ENCODE measurements around the gene CAPN12. TPM values are rescaled to one million over a fixed set of nuclear protein-coding genes. Genes with fewer than 3 reads are reported as not detected.

CAPN12 gene
- total RNA-seq, 1 experiment from 2014 or later = 8.8 TPM

- no TSS peak for BruUV-seq (replicated peaks)
- ATAC-seq (no peak), DNase-seq (ENCODE audit: low read depth, low spot score) (no peak)
- ChIA-PET CTCF (no interaction called here), RAD21 (ENCODE audit: low non-redundant PET in 1 of 2, low total read pairs in 2 of 2, uncharacterized antibody in 2 of 2, unreplicated experiment in 2 of 2) (no interaction called here), POLR2A (interaction anchor here (0.7 kb wide), 1 partner anchor 24 kb away, joined by 3 read pairs; no protein-coding TSS in a partner anchor)
- Histone ChIP-seq H3K9me3 (ENCODE audit: control insufficient read depth in 1 of 2, insufficient read depth in 1 of 2, low read depth in 1 of 2, low read length in 2 of 2) (no peaks in the 10 kb centered on the region), H4K20me1 (ENCODE audit: insufficient read depth) (no peaks in the 10 kb centered on the region), H3K4me3 (replicated peaks in 1 of 2; ENCODE audit: low read depth in 1 of 2, low read length in 2 of 2) (no peak overlapping the region), H3K9me2 (ENCODE audit: insufficient read depth) (no peaks in the 10 kb centered on the region), H3K79me2 (ENCODE audit: insufficient read depth, low read length) (no peaks in the 10 kb centered on the region), H3K27me3 (ENCODE audit: insufficient read depth, low read length) (no peaks in the 10 kb centered on the region), H3K4me1 (ENCODE audit: control insufficient read depth in 1 of 2, insufficient read depth in 2 of 2, low read length in 2 of 2) (peaks cover 0 to 6% of the 10 kb centered on the region in 2 experiments; a peak in 1 of 4 replicates), H3K9ac (ENCODE audit: low read length) (no peak overlapping the region), H3K27ac (ENCODE audit: low read depth, low read length) (no peak overlapping the region), H3K4me2 (ENCODE audit: low read length) (no peak overlapping the region), H2AFZ (ENCODE audit: low read depth, low read length, poor library complexity, severe bottlenecking) (no peak overlapping the region), H3K36me3 (ENCODE audit: control insufficient read depth in 1 of 2, insufficient read depth in 2 of 2, low read length in 2 of 2) (no peaks in the 10 kb centered on the region)
- intact Hi-C loops (cut with micrococcal nuclease) = no loop called here
- TF ChIP-seq SP1 (IDR thresholded peaks at IDR 0.05; ENCODE audit: low read depth) (no peak), EZH2phosphoT487 (IDR thresholded peaks at IDR 0.05; ENCODE audit: borderline replicate concordance) (no peak), RAD21 (IDR thresholded peaks at IDR 0.05; ENCODE audit: low read depth) (no peak), ELF1 (IDR thresholded peaks at IDR 0.05; ENCODE audit: borderline replicate concordance, low read depth) (no peak), POLR2A (IDR thresholded peaks at IDR 0.05; ENCODE audit: borderline replicate concordance, extremely low read depth, insufficient read depth, insufficient read length) (no peak), POLR2AphosphoS5 (IDR thresholded peaks at IDR 0.05; ENCODE audit: low read depth, low read length) (no peak)
These were observed 22.2 kb upstream of the CAPN12 start for GRCh38 chr19:38766276-38767047.

- Histone ChIP-seq H3K9me3 (ENCODE audit: control insufficient read depth in 1 of 2, insufficient read depth in 1 of 2, low read depth in 1 of 2, low read length in 2 of 2) (no peaks in the 10 kb centered on the region), H3K4me3 (replicated peaks in 1 of 2; ENCODE audit: low read depth in 1 of 2, low read length in 2 of 2) (no peak overlapping the region), H3K27ac (ENCODE audit: low read depth, low read length) (no peak overlapping the region), H3K9ac (ENCODE audit: low read length) (no peak overlapping the region), H3K4me2 (ENCODE audit: low read length) (no peak overlapping the region), H3K4me1 (ENCODE audit: control insufficient read depth in 1 of 2, insufficient read depth in 2 of 2, low read length in 2 of 2) (peaks cover 0 to 6% of the 10 kb centered on the region in 2 experiments; a peak in 1 of 4 replicates), H3K9me2 (ENCODE audit: insufficient read depth) (no peaks in the 10 kb centered on the region), H3K79me2 (ENCODE audit: insufficient read depth, low read length) (no peaks in the 10 kb centered on the region), H3K36me3 (ENCODE audit: control insufficient read depth in 1 of 2, insufficient read depth in 2 of 2, low read length in 2 of 2) (no peaks in the 10 kb centered on the region), H2AFZ (ENCODE audit: low read depth, low read length, poor library complexity, severe bottlenecking) (no peak overlapping the region), H4K20me1 (ENCODE audit: insufficient read depth) (no peaks in the 10 kb centered on the region), H3K27me3 (ENCODE audit: insufficient read depth, low read length) (no peaks in the 10 kb centered on the region)
- intact Hi-C loops (cut with micrococcal nuclease) = no loop called here
- DNase-seq (ENCODE audit: low read depth, low spot score) (no peak), ATAC-seq (no peak)
- ChIA-PET CTCF (interaction anchor here (0.7 kb wide), 1 partner anchor 18 kb away, joined by 3 read pairs; no protein-coding TSS in a partner anchor), RAD21 (ENCODE audit: low non-redundant PET in 1 of 2, low total read pairs in 2 of 2, uncharacterized antibody in 2 of 2, unreplicated experiment in 2 of 2) (no interaction called here), POLR2A (no interaction called here)
- BruUV-seq (replicated peaks) = no TSS peak
- TF ChIP-seq FOSL1 (IDR thresholded peaks at IDR 0.05; ENCODE audit: low read depth) = no peak
- TF ChIP-seq EGR1 (IDR thresholded peaks at IDR 0.05; ENCODE audit: low read depth) = no peak
- TF ChIP-seq CEBPB (IDR thresholded peaks at IDR 0.05; ENCODE audit: low read depth) = no peak
- no peak for TF ChIP-seq POLR2A (IDR thresholded peaks at IDR 0.05; ENCODE audit: borderline replicate concordance, extremely low read depth, insufficient read depth, insufficient read length)
- no peak for TF ChIP-seq EZH2phosphoT487 (IDR thresholded peaks at IDR 0.05; ENCODE audit: borderline replicate concordance)
- TF ChIP-seq, protein P1, sequence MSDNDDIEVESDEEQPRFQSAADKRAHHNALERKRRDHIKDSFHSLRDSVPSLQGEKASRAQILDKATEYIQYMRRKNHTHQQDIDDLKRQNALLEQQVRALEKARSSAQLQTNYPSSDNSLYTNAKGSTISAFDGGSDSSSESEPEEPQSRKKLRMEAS (IDR thresholded peaks at IDR 0.05) = no peak
- no peak for TF ChIP-seq SRF (IDR thresholded peaks at IDR 0.05; ENCODE audit: low read depth)
These were observed 20.9 kb upstream of the CAPN12 start for GRCh38 chr19:38765214-38765613.
